Measurements from ENCODE around the gene PLN.
A peak's percentile ranks its signal among the peaks of the same experiment; 100 is the strongest.

PLN gene

GRCh38 chr6:118584911-118585310 lies 36.8 kb downstream of the PLN start:
- peaks cover 34% of the 10 kb centered on the region for H3K36me3 Mint-ChIP-seq
- H3K9me3 Mint-ChIP-seq = peaks cover 9% of the 10 kb centered on the region
- no peak overlapping the region for H3K27ac Mint-ChIP-seq
- H3K27me3 Mint-ChIP-seq = no peaks in the 10 kb centered on the region
- ATAC-seq = no peak
- H3K4me3 Mint-ChIP-seq = no peak overlapping the region
- peaks cover 19% of the 10 kb centered on the region for H3K4me1 Mint-ChIP-seq

- no peak overlapping the region for H3K4me3 Mint-ChIP-seq
- H3K36me3 Mint-ChIP-seq = peaks cover 28% of the 10 kb centered on the region
- ATAC-seq = no peak
- H3K4me1 Mint-ChIP-seq = peaks cover 12% of the 10 kb centered on the region
- H3K27me3 Mint-ChIP-seq = no peaks in the 10 kb centered on the region
- peaks cover 4% of the 10 kb centered on the region for H3K9me3 Mint-ChIP-seq
- H3K27ac Mint-ChIP-seq = no peak overlapping the region
Observed at GRCh38 chr6:118586746-118587485, 38.8 kb downstream of the PLN start.

- Mint-ChIP-seq H3K4me1 (peaks cover 8% of the 10 kb centered on the region), H3K27me3 (no peaks in the 10 kb centered on the region), H3K27ac (no peak overlapping the region), H3K36me3 (peaks cover 18% of the 10 kb centered on the region), H3K9me3 (no peaks in the 10 kb centered on the region), H3K4me3 (no peak overlapping the region)
- no peak for ATAC-seq
Observed at GRCh38 chr6:118588626-118589025, 40.5 kb downstream of the PLN start.

GRCh38 chr6:118589186-118589585 lies 41.1 kb downstream of the PLN start:
- no peak overlapping the region for H3K27ac Mint-ChIP-seq
- peaks cover 23% of the 10 kb centered on the region for H3K36me3 Mint-ChIP-seq
- no peak overlapping the region for H3K4me3 Mint-ChIP-seq
- no peaks in the 10 kb centered on the region for H3K27me3 Mint-ChIP-seq
- peaks cover 8% of the 10 kb centered on the region for H3K4me1 Mint-ChIP-seq
- no peak for ATAC-seq
- H3K9me3 Mint-ChIP-seq = no peaks in the 10 kb centered on the region

GRCh38 chr6:118589649-118590365 lies 41.7 kb downstream of the PLN start:
- Mint-ChIP-seq H3K27me3 (no peaks in the 10 kb centered on the region), H3K9me3 (no peaks in the 10 kb centered on the region), H3K4me1 (peaks cover 8% of the 10 kb centered on the region), H3K27ac (no peak overlapping the region), H3K36me3 (peaks cover 23% of the 10 kb centered on the region), H3K4me3 (no peak overlapping the region)
- ATAC-seq = no peak

- H3K9me3 Mint-ChIP-seq = peaks cover 3% of the 10 kb centered on the region
- no peak overlapping the region for H3K27ac Mint-ChIP-seq
- ATAC-seq = no peak
- no peaks in the 10 kb centered on the region for H3K27me3 Mint-ChIP-seq
- H3K4me3 Mint-ChIP-seq = no peak overlapping the region
- peaks cover 20% of the 10 kb centered on the region for H3K36me3 Mint-ChIP-seq
- peaks cover 11% of the 10 kb centered on the region for H3K4me1 Mint-ChIP-seq
Observed at GRCh38 chr6:118591897-118592296, 43.8 kb downstream of the PLN start.

- Mint-ChIP-seq H3K27ac (no peak overlapping the region), H3K9me3 (peaks cover 9% of the 10 kb centered on the region), H3K27me3 (no peaks in the 10 kb centered on the region), H3K4me3 (no peak overlapping the region), H3K36me3 (peaks cover 33% of the 10 kb centered on the region), H3K4me1 (peaks cover 25% of the 10 kb centered on the region)
- ATAC-seq = no peak
Observed at GRCh38 chr6:118594877-118595276, 46.8 kb downstream of the PLN start.

- Mint-ChIP-seq H3K27ac (no peak overlapping the region), H3K27me3 (no peaks in the 10 kb centered on the region), H3K4me1 (peaks cover 17% of the 10 kb centered on the region), H3K9me3 (peaks cover 9% of the 10 kb centered on the region), H3K36me3 (peaks cover 23% of the 10 kb centered on the region), H3K4me3 (no peak overlapping the region)
- ATAC-seq = no peak
Observed at GRCh38 chr6:118596774-118597320, 48.8 kb downstream of the PLN start.

- Mint-ChIP-seq H3K36me3 (peaks cover 26% of the 10 kb centered on the region), H3K9me3 (peaks cover 9% of the 10 kb centered on the region), H3K27ac (no peak overlapping the region), H3K27me3 (no peaks in the 10 kb centered on the region), H3K4me3 (no peak overlapping the region), H3K4me1 (peaks cover 17% of the 10 kb centered on the region)
- no peak for ATAC-seq
Observed at GRCh38 chr6:118597636-118598035, 49.5 kb downstream of the PLN start.

- no peak overlapping the region for H3K4me3 Mint-ChIP-seq
- no peak for ATAC-seq
- peaks cover 17% of the 10 kb centered on the region for H3K4me1 Mint-ChIP-seq
- no peaks in the 10 kb centered on the region for H3K27me3 Mint-ChIP-seq
- peaks cover 33% of the 10 kb centered on the region for H3K36me3 Mint-ChIP-seq
- H3K9me3 Mint-ChIP-seq = peaks cover 9% of the 10 kb centered on the region
- no peak overlapping the region for H3K27ac Mint-ChIP-seq
Observed at GRCh38 chr6:118598324-118598723, 50.2 kb downstream of the PLN start.

GRCh38 chr6:118602300-118602699 lies 54.2 kb downstream of the PLN start:
- Mint-ChIP-seq H3K9me3 (peaks cover 4% of the 10 kb centered on the region), H3K4me3 (no peak overlapping the region), H3K4me1 (peaks cover 24% of the 10 kb centered on the region), H3K36me3 (peaks cover 42% of the 10 kb centered on the region), H3K27ac (no peak overlapping the region), H3K27me3 (no peaks in the 10 kb centered on the region)
- no peak for ATAC-seq

GRCh38 chr6:118603372-118603771 lies 55.3 kb downstream of the PLN start:
- Mint-ChIP-seq H3K27ac (no peak overlapping the region), H3K4me1 (peaks cover 21% of the 10 kb centered on the region), H3K9me3 (no peaks in the 10 kb centered on the region), H3K27me3 (no peaks in the 10 kb centered on the region), H3K36me3 (peaks cover 35% of the 10 kb centered on the region), H3K4me3 (no peak overlapping the region)
- no peak for ATAC-seq

GRCh38 chr6:118606268-118606667 lies 58.2 kb downstream of the PLN start:
- Mint-ChIP-seq H3K9me3 (peaks cover 3% of the 10 kb centered on the region), H3K4me3 (no peak overlapping the region), H3K4me1 (peaks cover 32% of the 10 kb centered on the region), H3K36me3 (peaks cover 48% of the 10 kb centered on the region), H3K27ac (no peak overlapping the region), H3K27me3 (no peaks in the 10 kb centered on the region)
- peak; percentile 54 for ATAC-seq

- Mint-ChIP-seq H3K9me3 (peaks cover 6% of the 10 kb centered on the region), H3K27me3 (no peaks in the 10 kb centered on the region), H3K4me1 (peaks cover 35% of the 10 kb centered on the region), H3K27ac (no peak overlapping the region), H3K4me3 (no peak overlapping the region), H3K36me3 (peaks cover 54% of the 10 kb centered on the region)
- ATAC-seq = no peak
Observed at GRCh38 chr6:118606858-118607257, 58.8 kb downstream of the PLN start.

All from stimulated activated memory B cell treated with anti-CD40 and anti-IgM and Interleukin-4, amounts not matched to agents 10 μg/mL and 1 μg/mL and 100 μg/mL, for 72 hours (primary cell).